Subcutaneous abdominal adipose tissue (tissue), 5 donors: ENCODE results near the gene SIGLEC1.

Source experiments
- H3K27ac ChIP-seq: one replicate; pipeline ENCODE4 v1.7.0; 2013; ENCODE audit warnings: low read depth, mild to moderate bottlenecking, inconsistent platforms, low read length, moderate library complexity
- H3K27me3 ChIP-seq, 5 donors: one replicate each; pipeline ENCODE4 v1.7.0; 2013; ENCODE audit warnings: low read length in 5 of 5, inconsistent platforms in 1 of 5; ENCODE audit not compliant: control insufficient read depth in 5 of 5, insufficient read depth in 4 of 5
- H3K36me3 ChIP-seq, 5 donors: one replicate each; pipeline ENCODE4 v1.7.0; 2013; ENCODE audit warnings: low read length in 5 of 5; ENCODE audit not compliant: control insufficient read depth in 5 of 5, insufficient read depth in 5 of 5
- H3K4me1 ChIP-seq, 5 donors: one replicate each; pipeline ENCODE4 v1.7.0; 2013; ENCODE audit warnings: low read length in 5 of 5, mild to moderate bottlenecking in 3 of 5, moderate library complexity in 1 of 5; ENCODE audit not compliant: control insufficient read depth in 5 of 5, insufficient read depth in 5 of 5
- H3K4me3 ChIP-seq, 5 donors: one replicate each; pipeline ENCODE4 v1.7.0; 2013; ENCODE audit warnings: low read length in 5 of 5, low read depth in 1 of 5
- H3K9ac ChIP-seq, 5 donors: one replicate each; pipeline ENCODE4 v1.7.0; 2013; ENCODE audit warnings: low read length in 5 of 5, mild to moderate bottlenecking in 4 of 5, moderate library complexity in 3 of 5
- H3K9me3 ChIP-seq, 5 donors: one replicate each; pipeline ENCODE4 v1.7.0; 2013; ENCODE audit warnings: low read length in 5 of 5; ENCODE audit not compliant: control insufficient read depth in 5 of 5
- donor health status: healthy.
- donor health status: healthy.
- donor health status: healthy.
- donor health status: healthy.
- donor health status: healthy.

SIGLEC1 gene

GRCh38 chr20:3745686-3746173, 33.3 kb upstream of the SIGLEC1 start:
- H3K27ac ChIP-seq = no peak overlapping the region
- peaks cover 0 to 66% (median 60%) of the 10 kb centered on the region in 5 donors for H3K36me3 ChIP-seq
- no peak overlapping the region for H3K9ac ChIP-seq
- peaks cover 0 to 20% (median 4%) of the 10 kb centered on the region in 5 donors for H3K4me1 ChIP-seq
- H3K4me3 ChIP-seq = no peak overlapping the region
- peaks cover 0 to 3% (median 0%) of the 10 kb centered on the region in 5 donors for H3K27me3 ChIP-seq
- H3K9me3 ChIP-seq = no peaks in the 10 kb centered on the region

GRCh38 chr20:3744806-3745685, 32.6 kb upstream of the SIGLEC1 start:
- peaks cover 0 to 3% (median 0%) of the 10 kb centered on the region in 5 donors for H3K27me3 ChIP-seq
- no peak overlapping the region for H3K27ac ChIP-seq
- no peak overlapping the region for H3K4me3 ChIP-seq
- H3K36me3 ChIP-seq = peaks cover 0 to 64% (median 58%) of the 10 kb centered on the region in 5 donors
- no peaks in the 10 kb centered on the region for H3K9me3 ChIP-seq
- no peak overlapping the region for H3K9ac ChIP-seq
- H3K4me1 ChIP-seq = peaks cover 0 to 27% (median 7%) of the 10 kb centered on the region in 5 donors

GRCh38 chr20:3744037-3744436, 31.6 kb upstream of the SIGLEC1 start:
- Histone ChIP-seq H3K27me3 (peaks cover 0 to 3% (median 0%) of the 10 kb centered on the region in 5 donors), H3K9ac (no peak overlapping the region), H3K27ac (no peak overlapping the region), H3K36me3 (peaks cover 0 to 57% (median 55%) of the 10 kb centered on the region in 5 donors), H3K9me3 (no peaks in the 10 kb centered on the region), H3K4me1 (peaks cover 0 to 37% (median 17%) of the 10 kb centered on the region in 5 donors), H3K4me3 (no peak overlapping the region)

- H3K36me3 ChIP-seq = peaks cover 0 to 54% (median 50%) of the 10 kb centered on the region in 5 donors
Measured at GRCh38 chr20:3743251-3743650, 30.9 kb upstream of the SIGLEC1 start.

GRCh38 chr20:3741836-3742458, 29.5 kb upstream of the SIGLEC1 start:
- peaks cover 9 to 57% (median 34%) of the 10 kb centered on the region in 5 donors for H3K4me1 ChIP-seq
- H3K36me3 ChIP-seq = peaks cover 0 to 41% (median 39%) of the 10 kb centered on the region in 5 donors
- H3K9me3 ChIP-seq = no peaks in the 10 kb centered on the region
- no peak overlapping the region for H3K27ac ChIP-seq
- H3K27me3 ChIP-seq = peaks cover 0 to 3% (median 0%) of the 10 kb centered on the region in 5 donors
- no peak overlapping the region for H3K9ac ChIP-seq
- H3K4me3 ChIP-seq = no peak overlapping the region

More at GRCh38 chr20:3743251-3743650, 30.9 kb upstream of the SIGLEC1 start:
- H3K27me3 ChIP-seq = peaks cover 0 to 3% (median 0%) of the 10 kb centered on the region in 5 donors
- peaks cover 6 to 45% (median 25%) of the 10 kb centered on the region in 5 donors for H3K4me1 ChIP-seq
- H3K27ac ChIP-seq = no peak overlapping the region
- no peak overlapping the region for H3K4me3 ChIP-seq
- H3K9me3 ChIP-seq = no peaks in the 10 kb centered on the region
- no peak overlapping the region for H3K9ac ChIP-seq

- Histone ChIP-seq H3K4me3 (no peak overlapping the region), H3K36me3 (peaks cover 0 to 40% (median 32%) of the 10 kb centered on the region in 5 donors), H3K9me3 (no peaks in the 10 kb centered on the region), H3K27me3 (no peaks in the 10 kb centered on the region), H3K4me1 (peaks cover 9 to 66% (median 34%) of the 10 kb centered on the region in 5 donors), H3K27ac (peak overlapping the region; percentile 55), H3K9ac (peak overlapping the region in 1 of 5 donors; percentile 61)
Measured at GRCh38 chr20:3740615-3741301, 28.4 kb upstream of the SIGLEC1 start.

- peaks cover 0 to 34% (median 27%) of the 10 kb centered on the region in 5 donors for H3K36me3 ChIP-seq
- no peaks in the 10 kb centered on the region for H3K9me3 ChIP-seq
- peak overlapping the region; percentile 55 for H3K27ac ChIP-seq
- H3K4me3 ChIP-seq = no peak overlapping the region
- H3K9ac ChIP-seq = peak overlapping the region in 1 of 5 donors; percentile 61
- H3K27me3 ChIP-seq = no peaks in the 10 kb centered on the region
- H3K4me1 ChIP-seq = peaks cover 9 to 69% (median 34%) of the 10 kb centered on the region in 5 donors
Measured at GRCh38 chr20:3739926-3740451, 27.6 kb upstream of the SIGLEC1 start.

- no peaks in the 10 kb centered on the region for H3K9me3 ChIP-seq
- H3K27me3 ChIP-seq = no peaks in the 10 kb centered on the region
- H3K9ac ChIP-seq = peak overlapping the region in 1 of 5 donors; percentile 61
- peaks cover 0 to 28% (median 27%) of the 10 kb centered on the region in 5 donors for H3K36me3 ChIP-seq
- peak overlapping the region in 2 of 5 donors; percentile 7 to 30 for H3K4me3 ChIP-seq
- H3K4me1 ChIP-seq = peaks cover 9 to 70% (median 37%) of the 10 kb centered on the region in 5 donors
- H3K27ac ChIP-seq = peak overlapping the region; percentile 55
Measured at GRCh38 chr20:3739054-3739925, 26.9 kb upstream of the SIGLEC1 start.
